HG03196 (cell line): ENCODE measurements around the gene S100A5.

Source experiments
- ATAC-seq: cut with Tn5 transposase; IDR thresholded peaks from one replicate; pipeline ENCODE4 v1.9.1; 2021; ENCODE audit not compliant: unreplicated experiment

S100A5 gene

GRCh38 chr1:153548722-153549688 lies 8.3 kb upstream of the S100A5 start, which contains the start of gene S100A3:
Gene S100A3, minus strand, starts transcription at chr1:153549258. Its CDS starts 773 bp downstream, at chr1:153548485.
- ATAC-seq, result no peak

DNA sequence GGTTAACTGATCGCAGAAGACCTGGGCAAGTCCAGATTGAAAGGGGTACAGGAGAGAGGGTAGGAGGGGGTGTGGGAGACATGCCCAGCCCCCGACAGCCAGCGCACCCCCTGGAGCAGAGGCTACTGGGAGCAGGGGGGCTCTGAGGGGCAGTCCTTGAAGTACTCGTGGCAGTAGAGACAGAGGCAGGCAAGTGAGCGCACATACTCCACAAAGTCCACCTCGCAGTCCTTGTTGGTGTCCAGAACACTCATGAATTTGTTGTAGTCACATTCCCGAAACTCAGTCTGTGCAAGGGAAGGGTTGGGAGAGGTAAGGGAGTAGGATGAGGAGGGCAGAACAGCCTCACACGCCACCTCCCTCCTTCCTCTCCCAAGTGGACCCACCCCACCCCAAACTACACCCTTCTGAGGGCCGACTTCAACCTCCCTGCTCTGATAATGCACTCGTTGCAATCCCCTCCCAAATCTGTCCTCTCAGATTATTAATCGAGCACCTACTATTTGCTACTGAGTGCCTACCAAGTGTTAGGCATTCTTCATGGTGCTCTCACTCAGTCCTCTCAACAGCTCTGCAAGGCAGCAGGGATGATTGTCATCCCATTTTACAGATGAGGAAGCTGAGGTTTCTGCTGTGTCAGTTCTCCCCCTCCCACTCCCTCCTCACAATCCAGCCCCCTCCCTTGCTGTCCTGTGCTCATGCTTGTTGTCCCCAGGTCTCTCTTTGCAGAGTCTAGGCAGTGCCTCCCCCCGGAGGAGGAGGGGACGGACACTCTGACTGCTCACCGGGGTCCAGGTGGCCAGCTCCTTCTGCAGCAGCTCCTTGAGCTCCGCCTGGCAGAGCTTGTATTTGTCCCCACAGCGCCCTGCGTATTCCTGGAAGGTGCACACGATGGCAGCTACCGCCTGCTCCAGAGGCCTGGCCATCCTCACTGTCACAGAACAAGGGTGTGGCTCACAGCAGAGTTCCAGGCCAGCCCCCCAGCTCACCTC lies 7.1 kb upstream of the S100A5 start:
- no peak for ATAC-seq

DNA sequence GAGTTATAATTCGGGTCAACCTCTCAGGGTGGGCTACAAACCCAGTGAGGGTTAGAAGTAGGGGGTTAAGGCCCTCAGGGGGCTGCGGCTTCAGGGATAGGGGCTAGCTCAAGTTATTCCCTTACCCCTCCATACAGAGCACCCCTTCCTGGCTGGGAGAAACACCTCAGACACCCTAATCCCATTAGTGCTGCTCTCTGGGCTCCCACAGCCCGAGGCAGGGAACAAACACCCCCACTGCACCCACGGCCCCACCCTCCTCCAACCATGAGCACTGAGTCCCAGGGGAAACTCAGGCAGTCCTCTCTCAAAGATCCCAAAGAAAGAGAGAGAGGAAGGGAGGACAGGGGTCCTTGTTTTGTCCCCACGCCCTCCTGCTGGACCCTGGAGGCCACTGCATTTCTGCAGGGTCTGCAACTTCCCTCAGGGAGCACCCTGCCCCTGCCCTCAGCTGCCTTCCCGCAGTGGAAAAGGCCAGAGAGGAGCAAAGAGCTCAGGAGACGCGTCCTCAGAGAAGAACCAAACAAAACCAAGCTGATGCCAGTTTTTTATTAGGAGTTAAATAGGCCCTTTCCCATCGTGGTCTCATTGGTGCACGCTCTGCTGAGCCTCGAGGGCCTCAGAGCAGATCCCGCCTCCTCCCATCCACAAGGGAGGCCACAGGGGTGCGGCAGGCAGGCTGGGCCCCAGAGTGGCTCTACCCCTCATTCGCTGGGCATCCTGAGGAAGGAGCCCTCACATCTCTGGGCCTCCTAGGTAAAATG lies 6.2 kb upstream of the S100A5 start:
- no peak for ATAC-seq

DNA sequence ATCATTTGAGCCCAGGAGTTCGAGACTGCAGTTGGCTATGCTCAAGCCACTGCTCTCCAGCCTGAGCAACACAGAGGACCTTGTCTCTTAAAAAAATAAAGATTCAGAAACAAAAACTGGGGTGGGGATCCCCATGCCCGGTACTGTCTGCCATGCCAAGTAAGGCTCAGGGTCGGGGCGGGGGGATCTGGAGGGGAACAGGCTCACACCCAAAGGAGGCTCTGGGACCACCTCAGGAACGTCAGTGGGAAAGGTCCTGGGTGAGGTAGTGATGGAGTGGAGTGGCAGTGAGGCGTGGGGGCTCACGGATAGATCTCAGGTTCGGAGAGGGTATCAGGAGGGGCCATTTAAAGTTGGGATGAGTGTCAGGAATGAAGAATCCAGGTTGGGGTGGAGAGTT lies 5.6 kb upstream of the S100A5 start:
- no peak for ATAC-seq

DNA sequence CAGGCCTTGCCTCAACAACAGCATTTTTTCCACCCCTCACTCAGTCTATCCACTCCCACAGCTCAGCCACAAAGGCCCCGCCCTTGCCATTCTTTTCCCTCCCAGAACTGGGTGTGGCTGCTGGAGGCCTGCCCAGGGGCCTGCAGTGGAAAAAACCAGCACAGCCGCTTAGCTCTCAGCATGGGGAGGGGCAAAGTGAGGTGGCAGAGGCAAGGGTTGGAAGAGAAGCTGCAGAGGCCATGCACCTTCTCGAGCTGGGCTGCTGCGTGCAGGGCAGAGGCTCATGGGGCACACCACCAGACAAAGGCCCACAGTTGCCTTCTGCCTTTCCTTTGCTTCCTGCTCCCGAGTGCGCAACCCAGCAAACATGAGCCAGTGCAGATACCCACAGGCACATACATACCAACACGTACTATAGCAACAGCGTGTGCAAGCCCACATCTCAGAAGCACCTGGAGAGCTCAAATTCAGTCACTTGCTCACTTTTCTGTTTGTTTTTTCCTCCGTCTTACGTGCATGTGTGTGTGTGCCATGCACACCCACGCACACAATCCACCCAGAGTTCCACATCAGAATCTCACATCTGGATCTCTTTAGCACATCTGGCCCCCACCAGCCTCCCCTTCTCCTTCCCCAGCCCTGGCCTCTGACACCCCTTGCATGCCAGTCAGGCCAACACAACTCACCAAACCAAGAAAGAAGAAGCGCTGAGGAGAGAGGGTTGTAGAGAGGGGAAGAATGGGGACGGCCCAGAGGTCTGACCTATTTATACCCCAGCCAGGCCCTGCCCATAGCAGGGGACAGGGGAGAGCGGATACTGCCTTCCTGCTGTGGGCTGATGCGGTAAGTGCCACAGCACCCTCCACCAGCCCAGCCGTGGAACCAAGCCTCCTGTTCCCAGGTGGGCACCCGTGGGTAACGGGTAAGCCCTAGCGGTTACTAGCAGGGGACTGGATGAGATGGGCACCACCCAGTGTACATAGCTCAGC lies 4.6 kb upstream of the S100A5 start, which contains the start of gene S100A4:
TSS of gene S100A4 (minus strand) at position 740 of the 989 bp plus-strand sequence. CDS start 1,012 bp downstream, outside the sequence.
- peak; percentile 49 for ATAC-seq

DNA sequence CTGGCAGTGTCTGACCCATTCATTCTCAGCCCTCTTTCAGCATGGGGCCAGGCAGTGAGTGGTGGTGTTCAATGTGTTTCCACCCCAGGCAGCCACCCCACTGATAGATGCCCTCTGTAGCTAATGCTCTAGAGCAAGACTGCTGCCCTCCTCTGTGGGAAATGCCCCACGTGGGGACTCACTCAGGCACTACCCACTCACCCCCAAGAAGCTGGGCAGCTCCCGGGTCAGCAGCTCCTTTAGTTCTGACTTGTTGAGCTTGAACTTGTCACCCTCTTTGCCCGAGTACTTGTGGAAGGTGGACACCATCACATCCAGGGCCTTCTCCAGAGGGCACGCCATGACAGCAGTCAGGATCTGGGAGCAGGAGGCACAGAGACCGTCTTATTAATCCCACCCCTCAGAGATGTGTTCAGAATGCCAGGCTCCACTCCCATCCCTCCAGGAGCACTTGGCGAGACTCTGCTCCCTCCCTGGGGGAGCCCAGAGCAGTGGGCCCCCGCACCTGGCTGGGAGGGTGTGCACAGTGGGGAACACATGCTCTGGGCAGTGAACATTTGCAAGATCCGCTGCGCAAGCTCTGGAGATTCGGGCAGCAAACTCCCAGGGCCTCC lies 3.8 kb upstream of the S100A5 start:
- ATAC-seq, result no peak

- no peak for ATAC-seq
Measured at GRCh38 chr1:153543736-153544135, 3.0 kb upstream of the S100A5 start.

- ATAC-seq, result no peak
Measured at GRCh38 chr1:153542956-153543711, 2.4 kb upstream of the S100A5 start.

GRCh38 chr1:153541641-153542590 lies 1.2 kb upstream of the S100A5 start:
- no peak for ATAC-seq

DNA sequence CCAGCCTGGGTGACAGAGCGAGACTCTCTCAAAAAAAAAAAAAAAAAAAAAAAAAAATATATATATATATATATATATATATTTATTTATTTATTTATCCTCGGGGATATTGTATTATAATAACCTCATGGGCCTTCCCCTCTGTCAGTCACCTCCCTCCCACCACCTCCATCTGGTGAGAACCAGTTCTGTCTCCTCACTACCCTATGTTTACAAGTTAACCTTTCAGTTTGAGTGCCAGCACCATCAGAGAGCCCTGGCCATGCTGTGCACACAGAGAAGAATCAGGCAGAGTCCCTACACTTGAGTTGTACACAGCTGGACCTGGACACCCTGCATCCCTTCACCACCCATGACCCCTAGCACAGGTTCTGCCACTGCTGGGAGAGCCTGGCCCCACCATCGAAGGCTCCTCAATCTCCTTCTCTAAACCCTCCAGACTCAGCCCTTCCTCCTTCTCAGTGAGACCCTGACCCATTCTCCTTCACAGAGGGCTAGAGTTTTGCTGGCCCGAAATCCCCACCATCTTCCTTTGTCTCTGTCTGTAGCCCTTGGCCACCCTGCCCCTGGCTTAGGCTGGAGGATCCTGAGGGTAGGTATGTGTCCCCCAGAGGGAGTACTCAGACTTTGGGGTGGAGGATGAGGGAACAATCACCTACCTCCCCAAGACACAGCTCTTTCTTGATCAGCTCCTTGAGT lies 1.2 kb downstream of the S100A5 start:
- ATAC-seq, result no peak

DNA sequence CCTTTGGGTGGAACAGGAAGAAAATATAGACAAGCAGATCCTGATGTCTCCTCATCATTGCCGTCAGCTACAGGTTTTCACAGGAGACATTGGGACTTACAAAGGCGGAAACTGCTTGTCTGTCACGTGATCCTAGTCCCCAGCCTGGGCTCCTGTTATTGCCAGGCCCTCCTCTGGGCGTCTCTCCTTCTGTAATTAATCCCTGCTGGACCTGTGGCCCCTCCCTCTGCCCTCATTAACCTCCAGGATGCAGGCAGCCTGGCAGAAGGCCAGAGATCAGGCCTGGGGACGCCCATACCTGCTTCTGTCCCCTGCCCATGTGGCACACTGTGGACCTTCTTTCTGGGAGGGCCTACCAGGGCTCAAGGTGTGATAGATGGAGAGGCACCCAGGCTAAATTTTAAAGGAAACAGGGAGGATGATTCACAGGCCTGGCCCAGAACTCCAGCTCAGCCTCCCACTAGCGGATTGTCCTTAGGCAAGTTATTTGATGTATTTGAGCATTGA lies 2.4 kb downstream of the S100A5 start:
- ATAC-seq, result no peak

- no peak for ATAC-seq
Measured at GRCh38 chr1:153537376-153537730, 3.4 kb downstream of the S100A5 start.

DNA sequence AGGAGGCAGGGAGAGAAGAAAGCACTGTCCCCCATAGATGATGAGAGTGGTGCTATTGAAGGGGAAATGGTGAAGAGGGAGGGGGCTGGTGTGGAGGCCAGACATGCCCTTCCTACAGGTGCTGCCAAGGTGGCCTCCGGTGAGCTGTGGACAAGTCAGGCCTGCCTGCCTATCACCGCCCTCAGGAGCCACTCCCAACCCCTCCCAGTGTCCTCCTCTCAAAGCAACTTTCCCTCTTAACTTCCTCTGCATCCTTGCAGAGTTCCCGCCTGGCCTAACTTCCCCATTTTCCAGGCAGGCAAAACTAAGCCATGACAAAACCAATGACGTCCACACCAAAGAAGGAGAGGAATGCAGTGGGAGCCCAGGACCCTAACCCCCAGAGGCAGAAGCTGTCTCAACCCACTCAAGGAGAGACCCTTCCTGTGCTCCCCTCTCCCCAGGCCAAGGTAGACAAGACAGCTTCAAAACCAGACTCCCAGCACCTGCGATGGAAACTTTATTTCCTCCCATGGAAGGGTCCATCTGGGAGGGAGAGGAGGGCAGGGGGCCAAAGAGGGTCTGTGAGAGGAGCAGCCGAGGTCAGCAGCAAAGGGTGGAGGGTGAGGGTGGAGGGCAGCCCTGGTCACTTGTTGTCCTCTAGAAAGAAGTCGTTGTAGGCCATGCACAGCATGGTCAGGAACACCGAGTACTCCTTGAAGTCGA lies 3.9 kb downstream of the S100A5 start:
- no peak for ATAC-seq

GRCh38 chr1:153536012-153536670 lies 4.6 kb downstream of the S100A5 start:
- no peak for ATAC-seq
